GM12892 (cell line): ENCODE results near the gene SUSD5.

Source experiments
- POLR2A ChIP-seq: IDR thresholded peaks from 2 replicates; pipeline ENCODE4 v1.6.1; 2011; ENCODE audit warnings: low read depth, low read length, control low read depth
- POLR2AphosphoS5 ChIP-seq: IDR thresholded peaks from 2 replicates; pipeline ENCODE4 v1.6.1; 2011; ENCODE audit warnings: low read depth, low read length, control low read depth
- TAF1 ChIP-seq: IDR thresholded peaks from 2 replicates; pipeline ENCODE4 v1.6.1; 2011; ENCODE audit warnings: low read depth, mild to moderate bottlenecking, control low read depth, low read length, borderline replicate concordance

DNA sequence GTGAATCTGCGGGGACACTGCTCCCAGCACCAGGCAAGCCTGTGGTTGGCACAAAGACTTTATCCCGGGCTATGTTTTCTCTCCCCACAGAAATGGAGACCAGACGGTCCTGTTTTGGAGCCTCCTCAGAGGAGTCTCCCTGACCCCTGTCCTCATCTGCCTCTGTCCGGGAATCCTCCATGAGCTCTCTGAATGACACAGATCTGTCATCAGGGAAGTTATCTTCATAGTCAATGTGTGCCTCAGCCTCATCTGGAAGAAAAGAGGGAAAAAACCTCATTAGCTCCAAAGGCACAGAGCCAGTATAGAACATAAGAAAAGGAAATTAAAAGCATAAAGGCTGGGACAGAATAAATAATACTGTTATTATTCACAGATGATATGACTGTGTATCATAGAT is 64.8 kb downstream of the SUSD5 start:
- TF ChIP-seq TAF1 (no peak), POLR2A (no peak), POLR2AphosphoS5 (no peak)
